ENCODE measurements around the gene CLSTN1. TPM values are rescaled to one million over a fixed set of nuclear protein-coding genes. Genes with fewer than 3 reads are reported as not detected.

The CLSTN1 gene
- total and polyA plus RNA-seq, 10 of the 15 experiments (the other 5 are each of a cell fraction or from before 2014, with no cell fraction given) = 2.7 to 64.4 (median 23.2) TPM

DNA sequence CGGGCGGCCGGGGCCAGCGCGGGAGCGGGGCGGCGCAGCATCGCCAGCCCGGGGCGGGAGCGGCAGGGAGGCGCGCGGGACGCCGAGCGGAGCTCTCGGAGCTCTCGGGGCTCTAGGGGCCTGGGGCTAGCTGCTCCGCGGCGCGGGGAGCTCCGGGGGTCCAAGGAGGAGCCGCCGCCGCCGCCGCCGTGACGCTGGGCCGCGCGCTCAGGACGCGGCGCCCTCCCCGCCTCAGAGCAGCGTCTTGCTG is 147 bp downstream of the CLSTN1 start (continued):
- TF ChIP-seq IKZF1 (conservative IDR thresholded peaks at IDR 0.05) (peak; percentile 44; the same call in 1 of the 2 replicates), ZNF207 (IDR thresholded peaks at IDR 0.05; ENCODE audit: borderline replicate concordance) (no peak), BACH1 (IDR thresholded peaks at IDR 0.05; ENCODE audit: borderline replicate concordance) (peak; percentile 64), CREM (IDR thresholded peaks at IDR 0.05; ENCODE audit: low read depth) (no peak), ZNF274 (IDR thresholded peaks at IDR 0.05; ENCODE audit: insufficient read depth, insufficient read length) (no peak), NFXL1 (IDR thresholded peaks at IDR 0.05; ENCODE audit: borderline replicate concordance) (no peak), EZH2 (IDR thresholded peaks at IDR 0.05; ENCODE audit: borderline replicate concordance, control insufficient read depth, low read depth, low read length) (no peak), BHLHE40 (IDR thresholded peaks at IDR 0.05; ENCODE audit: borderline replicate concordance in 1 of 2, low read depth in 2 of 2, low read length in 1 of 2) (0 out of 4 replicates have a peak, but pooled peaks of 1 of the 2 experiments have one; percentile 25), CBFB (IDR thresholded peaks at IDR 0.05; ENCODE audit: low read depth) (no peak), MEF2A (IDR thresholded peaks at IDR 0.05; ENCODE audit: insufficient read depth, low read depth, low read length) (no peak), SUPT20H (IDR thresholded peaks at IDR 0.05; ENCODE audit: borderline replicate concordance, control insufficient read depth, low read depth, low read length) (no peak), CHD4 (IDR thresholded peaks at IDR 0.05) (no peak), JUND (IDR thresholded peaks at IDR 0.05; ENCODE audit: low read depth, low read length) (no peak), SREBF2 (IDR thresholded peaks at IDR 0.05; ENCODE audit: low read length) (no peak), TCF12 (IDR thresholded peaks at IDR 0.05; ENCODE audit: low read depth, low read length) (0 out of 2 replicates have a peak, but pooled peaks have one; percentile 7), MYC (IDR thresholded peaks at IDR 0.05; ENCODE audit: insufficient read depth, insufficient read length, insufficient replicate concordance, low read length, severe bottlenecking) (no peak), TCF7 (IDR thresholded peaks at IDR 0.05; ENCODE audit: borderline replicate concordance) (no peak)
- TF ChIP-seq, protein P1, sequence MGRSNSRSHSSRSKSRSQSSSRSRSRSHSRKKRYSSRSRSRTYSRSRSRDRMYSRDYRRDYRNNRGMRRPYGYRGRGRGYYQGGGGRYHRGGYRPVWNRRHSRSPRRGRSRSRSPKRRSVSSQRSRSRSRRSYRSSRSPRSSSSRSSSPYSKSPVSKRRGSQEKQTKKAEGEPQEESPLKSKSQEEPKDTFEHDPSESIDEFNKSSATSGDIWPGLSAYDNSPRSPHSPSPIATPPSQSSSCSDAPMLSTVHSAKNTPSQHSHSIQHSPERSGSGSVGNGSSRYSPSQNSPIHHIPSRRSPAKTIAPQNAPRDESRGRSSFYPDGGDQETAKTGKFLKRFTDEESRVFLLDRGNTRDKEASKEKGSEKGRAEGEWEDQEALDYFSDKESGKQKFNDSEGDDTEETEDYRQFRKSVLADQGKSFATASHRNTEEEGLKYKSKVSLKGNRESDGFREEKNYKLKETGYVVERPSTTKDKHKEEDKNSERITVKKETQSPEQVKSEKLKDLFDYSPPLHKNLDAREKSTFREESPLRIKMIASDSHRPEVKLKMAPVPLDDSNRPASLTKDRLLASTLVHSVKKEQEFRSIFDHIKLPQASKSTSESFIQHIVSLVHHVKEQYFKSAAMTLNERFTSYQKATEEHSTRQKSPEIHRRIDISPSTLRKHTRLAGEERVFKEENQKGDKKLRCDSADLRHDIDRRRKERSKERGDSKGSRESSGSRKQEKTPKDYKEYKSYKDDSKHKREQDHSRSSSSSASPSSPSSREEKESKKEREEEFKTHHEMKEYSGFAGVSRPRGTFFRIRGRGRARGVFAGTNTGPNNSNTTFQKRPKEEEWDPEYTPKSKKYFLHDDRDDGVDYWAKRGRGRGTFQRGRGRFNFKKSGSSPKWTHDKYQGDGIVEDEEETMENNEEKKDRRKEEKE (IDR thresholded peaks at IDR 0.05) = 0 out of 2 replicates have a peak, but pooled peaks have one; percentile 35
- TF ChIP-seq, protein P2, sequence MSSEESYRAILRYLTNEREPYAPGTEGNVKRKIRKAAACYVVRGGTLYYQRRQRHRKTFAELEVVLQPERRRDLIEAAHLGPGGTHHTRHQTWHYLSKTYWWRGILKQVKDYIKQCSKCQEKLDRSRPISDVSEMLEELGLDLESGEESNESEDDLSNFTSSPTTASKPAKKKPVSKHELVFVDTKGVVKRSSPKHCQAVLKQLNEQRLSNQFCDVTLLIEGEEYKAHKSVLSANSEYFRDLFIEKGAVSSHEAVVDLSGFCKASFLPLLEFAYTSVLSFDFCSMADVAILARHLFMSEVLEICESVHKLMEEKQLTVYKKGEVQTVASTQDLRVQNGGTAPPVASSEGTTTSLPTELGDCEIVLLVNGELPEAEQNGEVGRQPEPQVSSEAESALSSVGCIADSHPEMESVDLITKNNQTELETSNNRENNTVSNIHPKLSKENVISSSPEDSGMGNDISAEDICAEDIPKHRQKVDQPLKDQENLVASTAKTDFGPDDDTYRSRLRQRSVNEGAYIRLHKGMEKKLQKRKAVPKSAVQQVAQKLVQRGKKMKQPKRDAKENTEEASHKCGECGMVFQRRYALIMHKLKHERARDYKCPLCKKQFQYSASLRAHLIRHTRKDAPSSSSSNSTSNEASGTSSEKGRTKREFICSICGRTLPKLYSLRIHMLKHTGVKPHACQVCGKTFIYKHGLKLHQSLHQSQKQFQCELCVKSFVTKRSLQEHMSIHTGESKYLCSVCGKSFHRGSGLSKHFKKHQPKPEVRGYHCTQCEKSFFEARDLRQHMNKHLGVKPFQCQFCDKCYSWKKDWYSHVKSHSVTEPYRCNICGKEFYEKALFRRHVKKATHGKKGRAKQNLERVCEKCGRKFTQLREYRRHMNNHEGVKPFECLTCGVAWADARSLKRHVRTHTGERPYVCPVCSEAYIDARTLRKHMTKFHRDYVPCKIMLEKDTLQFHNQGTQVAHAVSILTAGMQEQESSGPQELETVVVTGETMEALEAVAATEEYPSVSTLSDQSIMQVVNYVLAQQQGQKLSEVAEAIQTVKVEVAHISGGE (CRISPR knock-in tag; IDR thresholded peaks at IDR 0.05) = no peak
- TF ChIP-seq, protein P3, sequence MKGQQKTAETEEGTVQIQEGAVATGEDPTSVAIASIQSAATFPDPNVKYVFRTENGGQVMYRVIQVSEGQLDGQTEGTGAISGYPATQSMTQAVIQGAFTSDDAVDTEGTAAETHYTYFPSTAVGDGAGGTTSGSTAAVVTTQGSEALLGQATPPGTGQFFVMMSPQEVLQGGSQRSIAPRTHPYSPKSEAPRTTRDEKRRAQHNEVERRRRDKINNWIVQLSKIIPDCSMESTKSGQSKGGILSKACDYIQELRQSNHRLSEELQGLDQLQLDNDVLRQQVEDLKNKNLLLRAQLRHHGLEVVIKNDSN (IDR thresholded peaks at IDR 0.05; ENCODE audit: borderline replicate concordance, extremely low read length, insufficient read depth, low read depth, low read length) = no peak
- TF ChIP-seq, protein P4, sequence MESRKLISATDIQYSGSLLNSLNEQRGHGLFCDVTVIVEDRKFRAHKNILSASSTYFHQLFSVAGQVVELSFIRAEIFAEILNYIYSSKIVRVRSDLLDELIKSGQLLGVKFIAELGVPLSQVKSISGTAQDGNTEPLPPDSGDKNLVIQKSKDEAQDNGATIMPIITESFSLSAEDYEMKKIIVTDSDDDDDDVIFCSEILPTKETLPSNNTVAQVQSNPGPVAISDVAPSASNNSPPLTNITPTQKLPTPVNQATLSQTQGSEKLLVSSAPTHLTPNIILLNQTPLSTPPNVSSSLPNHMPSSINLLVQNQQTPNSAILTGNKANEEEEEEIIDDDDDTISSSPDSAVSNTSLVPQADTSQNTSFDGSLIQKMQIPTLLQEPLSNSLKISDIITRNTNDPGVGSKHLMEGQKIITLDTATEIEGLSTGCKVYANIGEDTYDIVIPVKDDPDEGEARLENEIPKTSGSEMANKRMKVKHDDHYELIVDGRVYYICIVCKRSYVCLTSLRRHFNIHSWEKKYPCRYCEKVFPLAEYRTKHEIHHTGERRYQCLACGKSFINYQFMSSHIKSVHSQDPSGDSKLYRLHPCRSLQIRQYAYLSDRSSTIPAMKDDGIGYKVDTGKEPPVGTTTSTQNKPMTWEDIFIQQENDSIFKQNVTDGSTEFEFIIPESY (IDR thresholded peaks at IDR 0.05) = no peak
